ENCODE data around the gene RAB36.

GRCh38 chr22:23150762-23151161 lies 5.5 kb downstream of the RAB36 start:
- no peak for TF ChIP-seq CTCF (IDR thresholded peaks at IDR 0.05)
- TF ChIP-seq POLR2A (IDR thresholded peaks at IDR 0.05) = no peak
- no peak for TF ChIP-seq EP300 (IDR thresholded peaks at IDR 0.05)

Measured in ovary (tissue), 3 donors.